Stimulated activated CD4-positive, alpha-beta T cell treated with anti-CD3 and anti-CD28 coated beads, Interleukin-1b, Interleukin-23, amount 100 ng/mL, for 24 hours (primary cell): ENCODE results near the gene CYFIP2.
"Not testable (repeated sequence)": the region's sequence is repeated elsewhere in the genome, so short reads cannot be mapped to it uniquely, and the experiment has no call there.

Experiments used
- DNase-seq, 4 experiments: peaks; one replicate each; pipeline ENCODE4 v3.0.0-alpha.2; 2020; ENCODE audit warnings: low read depth in 4 of 4, low spot score in 1 of 4

CYFIP2 gene

DNA sequence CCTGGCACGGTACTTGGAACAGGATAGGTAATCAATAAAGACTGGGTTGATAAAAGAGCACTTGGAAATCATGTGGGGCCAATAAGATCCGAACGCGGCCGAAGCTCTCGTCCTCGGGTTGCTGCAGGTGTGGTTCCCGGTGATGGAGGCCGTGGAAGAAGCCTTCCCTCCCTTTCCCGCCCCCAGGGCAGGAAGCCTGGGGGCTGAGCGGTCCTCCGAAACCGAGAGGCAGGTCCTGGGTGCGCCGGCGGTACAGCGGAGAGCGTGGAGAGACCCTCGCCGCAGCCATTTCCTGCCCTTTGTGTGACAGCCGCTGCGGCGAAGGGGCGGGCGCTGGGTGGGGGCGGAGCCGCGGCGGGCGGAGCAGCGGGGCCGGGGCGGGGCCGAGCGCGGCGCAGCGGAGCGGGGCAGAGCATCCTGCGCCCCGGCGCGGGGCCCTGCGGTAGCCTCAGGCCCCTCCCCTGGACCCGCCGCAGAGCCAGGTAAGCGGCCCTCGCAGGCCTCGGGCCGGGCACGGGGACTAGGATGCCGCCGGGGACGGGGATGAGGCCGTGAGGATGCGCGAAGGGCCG is at the start of gene CYFIP2:
TSS of gene CYFIP2 (plus strand) at position 410 of the 572 bp plus-strand sequence. CDS start 19,239 bp downstream, outside the sequence.
- DNase-seq = peak; percentile 61 to 80 (median 70)

DNA sequence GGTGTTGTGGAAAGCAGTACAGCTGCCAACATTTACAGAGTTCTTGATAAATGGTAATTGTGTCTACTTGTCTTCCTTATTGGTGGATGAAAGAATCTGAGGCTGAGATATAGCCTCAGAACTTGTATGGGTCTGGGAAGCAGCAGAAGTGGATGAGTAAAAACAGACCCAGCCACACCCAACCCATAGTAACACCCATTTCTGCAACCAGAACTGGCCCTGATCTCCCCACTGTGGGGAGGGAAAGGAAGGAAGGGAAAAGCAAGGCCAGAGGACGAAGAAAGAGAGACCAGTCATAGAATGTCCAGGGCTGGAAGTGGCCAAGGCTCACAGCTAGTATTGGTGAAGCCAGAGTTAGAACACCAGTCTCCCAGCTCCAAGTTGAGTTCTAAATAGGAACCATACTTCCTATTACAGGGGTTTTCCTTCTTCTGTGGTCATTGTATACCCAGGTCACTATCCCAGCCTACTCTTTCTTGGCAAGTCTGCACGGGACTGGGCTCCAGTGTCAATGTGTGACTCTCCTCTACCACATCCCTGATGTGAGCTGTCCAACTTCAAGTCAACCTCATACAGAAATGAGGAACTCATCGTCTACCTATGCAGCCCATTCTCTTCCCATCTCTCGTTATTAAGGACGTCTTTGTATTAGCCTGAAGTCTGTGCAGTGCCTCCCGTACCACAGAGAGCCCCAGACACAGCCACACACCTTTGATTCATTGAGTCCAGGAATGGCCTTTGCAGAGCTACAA is 49.4 kb upstream of the CYFIP2 start:
- DNase-seq = no peak

DNA sequence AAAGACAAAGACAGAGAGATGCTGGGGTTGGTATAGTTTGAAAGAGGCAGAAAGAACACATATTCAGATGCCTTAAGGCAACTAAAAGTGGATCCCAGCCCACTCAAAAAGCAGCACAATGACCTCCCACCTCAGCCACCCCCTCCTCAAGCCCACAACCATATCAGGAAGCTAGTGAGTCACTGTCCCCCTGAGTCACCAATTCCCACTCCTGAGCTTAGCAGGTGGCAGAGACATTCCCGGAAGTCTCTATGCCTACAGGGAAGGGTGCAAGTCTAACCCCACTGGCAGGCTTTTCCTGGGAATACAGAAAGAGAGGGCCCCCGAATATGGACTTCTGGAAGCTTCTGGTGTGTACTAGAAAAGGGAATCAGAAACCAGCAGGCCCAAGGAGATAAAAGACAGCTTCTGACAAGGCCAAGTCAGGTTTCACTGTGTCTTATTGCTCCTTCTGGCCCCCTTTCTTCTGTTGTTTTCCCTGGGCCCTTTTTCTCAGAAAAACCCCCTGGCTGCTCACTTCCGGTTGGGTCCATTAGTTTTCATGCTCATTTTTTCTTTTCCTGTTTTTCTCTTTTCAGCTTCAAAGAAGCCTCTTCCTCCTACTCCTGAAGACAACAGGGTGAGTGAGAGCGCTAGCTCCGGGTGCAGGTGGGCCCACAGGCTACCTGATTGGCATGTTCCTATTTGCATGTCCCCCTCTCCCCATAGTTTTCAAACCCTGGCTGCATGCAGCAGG is 48.5 kb upstream of the CYFIP2 start:
- no peak for DNase-seq

GRCh38 chr5:157219491-157220271 is 46.2 kb upstream of the CYFIP2 start:
- DNase-seq = no peak

- DNase-seq = no peak
Observed at GRCh38 chr5:157221959-157222358, 44.0 kb upstream of the CYFIP2 start.

DNA sequence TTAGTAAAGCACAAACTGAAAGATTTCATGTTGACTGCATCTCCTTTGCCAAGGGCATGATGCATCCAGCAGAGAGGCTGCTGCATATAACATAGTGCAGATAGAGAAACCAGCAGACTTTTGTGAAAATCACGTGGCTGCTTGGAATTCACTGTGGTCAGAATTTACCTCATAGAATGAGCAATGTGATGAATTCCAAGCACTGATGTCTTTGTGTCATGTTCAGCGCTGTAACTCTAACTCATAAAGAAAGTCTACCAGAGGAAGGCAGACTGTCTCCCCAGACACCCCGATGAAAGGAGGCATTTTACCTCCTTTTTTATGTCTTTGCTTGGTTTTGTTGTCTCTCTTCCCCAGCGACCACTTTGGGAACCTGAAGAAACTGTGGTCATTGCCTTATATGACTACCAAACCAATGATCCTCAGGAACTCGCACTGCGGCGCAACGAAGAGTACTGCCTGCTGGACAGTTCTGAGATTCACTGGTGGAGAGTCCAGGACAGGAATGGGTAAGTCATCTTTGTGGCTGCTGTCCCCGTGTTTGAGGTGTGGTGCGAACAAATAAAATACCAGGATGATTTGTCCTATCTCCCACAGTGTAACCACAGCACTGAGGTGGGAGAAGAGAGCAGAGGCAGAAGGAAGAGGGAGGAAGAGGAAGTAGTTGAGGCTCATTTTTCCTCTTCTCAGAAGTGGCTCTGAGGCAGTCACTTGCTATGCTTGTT is 43.3 kb upstream of the CYFIP2 start:
- peak in 2 of 4 experiments; percentile 44 to 60 for DNase-seq

- DNase-seq = no peak
Observed at GRCh38 chr5:157225469-157226422, 40.2 kb upstream of the CYFIP2 start.

- DNase-seq = no peak
Observed at GRCh38 chr5:157230610-157231009, 35.3 kb upstream of the CYFIP2 start.

DNA sequence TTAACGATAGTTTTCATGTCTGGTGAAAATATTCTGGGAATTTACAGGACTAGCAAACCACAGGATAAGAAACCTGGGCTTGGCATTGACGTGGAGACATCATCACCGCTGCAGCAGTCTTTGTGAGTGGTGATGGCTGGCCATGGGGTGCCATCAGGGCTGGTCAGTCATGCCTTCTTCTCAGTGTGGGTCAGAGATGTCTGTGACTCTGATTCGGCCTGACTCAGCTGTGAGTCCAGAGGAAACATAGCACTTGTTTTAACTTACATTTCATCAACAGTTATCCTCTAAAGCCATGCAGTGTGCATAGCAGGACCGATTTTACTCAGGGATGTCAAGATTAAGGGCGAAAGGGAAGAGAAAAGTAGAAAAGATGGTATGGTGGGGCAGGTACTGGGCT is 33.2 kb upstream of the CYFIP2 start:
- no peak for DNase-seq

DNA sequence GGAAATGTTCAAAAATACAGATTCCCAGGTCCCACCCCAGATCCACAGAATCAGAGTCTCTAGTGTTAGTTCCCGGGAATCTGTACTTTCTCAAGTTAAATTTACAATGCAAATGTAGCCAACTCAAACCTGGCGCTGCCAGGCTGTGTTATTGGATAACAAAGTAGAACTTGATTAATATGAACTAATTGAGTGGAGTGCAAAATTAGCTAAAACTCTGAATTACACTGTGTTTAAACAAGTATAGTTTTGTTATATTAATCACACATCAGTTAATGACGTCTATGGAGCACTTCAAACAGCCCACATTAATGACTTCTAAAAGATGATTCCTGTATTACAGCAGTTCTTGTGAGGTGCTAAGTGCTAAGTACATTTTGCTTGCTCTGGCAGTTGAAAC is 32.4 kb upstream of the CYFIP2 start:
- DNase-seq = no peak

GRCh38 chr5:157236423-157236822 is 29.5 kb upstream of the CYFIP2 start:
- DNase-seq = no peak

DNA sequence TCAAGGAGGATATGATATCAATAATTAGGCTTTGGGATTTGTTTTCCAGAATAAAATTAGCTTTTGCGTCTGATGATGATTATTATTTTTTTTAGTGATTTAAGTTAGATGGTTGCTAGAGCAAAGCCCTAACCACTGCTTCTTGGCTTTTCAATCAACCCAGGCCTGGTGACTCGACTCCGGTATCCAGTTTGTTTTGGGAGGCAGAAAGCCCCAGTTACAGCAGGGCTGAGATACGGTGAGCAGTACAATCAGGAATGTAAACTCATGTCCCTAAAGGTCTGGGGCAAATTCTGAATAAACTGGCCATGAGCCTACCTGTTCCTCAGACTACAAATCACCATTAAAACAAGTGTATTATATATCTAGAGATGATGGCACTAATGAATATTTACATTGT is 24.4 kb upstream of the CYFIP2 start:
- DNase-seq = no peak

- not testable (repeated sequence) for DNase-seq
Observed at GRCh38 chr5:157244704-157245103, 21.2 kb upstream of the CYFIP2 start.

DNA sequence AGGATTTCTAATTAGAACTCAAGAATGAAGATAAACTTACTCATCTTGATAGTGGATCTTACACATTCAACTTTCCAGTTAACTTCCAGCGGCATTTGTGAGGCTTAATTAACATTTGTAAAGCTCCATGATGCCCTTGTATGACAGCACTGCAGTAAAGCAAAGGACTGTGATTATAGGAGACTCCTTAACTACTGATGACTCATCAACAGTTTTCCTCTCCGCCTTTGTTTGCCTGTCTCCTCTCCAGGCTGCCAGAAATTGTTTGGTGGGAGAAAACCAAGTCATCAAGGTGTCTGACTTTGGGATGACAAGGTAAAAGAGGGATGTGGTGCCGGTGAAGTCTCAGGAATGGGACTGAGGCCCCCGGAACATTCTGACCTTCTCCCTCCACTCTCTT is 20.4 kb upstream of the CYFIP2 start:
- no peak for DNase-seq

DNA sequence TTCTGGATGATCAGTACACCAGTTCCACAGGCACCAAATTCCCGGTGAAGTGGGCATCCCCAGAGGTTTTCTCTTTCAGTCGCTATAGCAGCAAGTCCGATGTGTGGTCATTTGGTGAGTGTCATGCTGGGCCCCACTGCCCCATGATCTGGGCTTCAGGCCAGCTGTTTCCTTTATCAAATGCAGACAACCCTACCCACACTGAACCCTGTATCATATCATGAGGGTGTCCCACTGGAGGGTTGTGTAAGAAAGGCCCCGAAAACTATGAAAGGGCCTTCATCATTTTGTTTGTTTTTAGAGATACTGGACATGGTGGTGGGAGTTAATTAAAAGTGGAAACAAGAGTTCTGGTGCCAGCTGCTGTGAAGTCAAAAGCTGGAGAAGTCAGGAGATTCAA is 20.0 kb upstream of the CYFIP2 start:
- DNase-seq = no peak

DNA sequence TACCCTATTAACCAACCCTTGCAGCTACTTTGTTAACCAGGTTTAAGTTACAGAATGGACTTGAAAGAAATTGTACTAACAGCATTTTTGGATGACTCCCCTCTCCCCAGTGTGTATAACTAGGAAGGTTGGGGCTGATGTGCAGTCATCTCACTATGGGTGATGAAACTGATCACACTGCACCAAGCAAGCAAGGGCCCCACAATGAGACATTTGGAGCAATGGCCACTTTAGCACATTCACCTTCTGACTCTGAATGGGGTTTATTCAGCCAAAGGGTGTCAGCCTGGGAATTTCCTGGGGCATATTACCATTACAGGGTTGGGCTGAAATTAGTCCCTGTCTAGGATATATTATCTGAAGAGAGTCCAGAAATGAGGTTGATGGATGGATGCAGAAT is 18.7 kb upstream of the CYFIP2 start:
- DNase-seq = no peak

- no peak for DNase-seq
Observed at GRCh38 chr5:157248821-157249470, 17.0 kb upstream of the CYFIP2 start.

GRCh38 chr5:157252711-157253465 is 13.0 kb upstream of the CYFIP2 start:
- DNase-seq = no peak
